ENCODE measurements around the gene CCDC172.
"Not testable (repeated sequence)": the region's sequence is repeated elsewhere in the genome, so short reads cannot be mapped to it uniquely, and the experiment has no call there.

CCDC172 gene

GRCh38 chr10:116336866-116337265, 12.6 kb downstream of the CCDC172 start:
- DNase-seq (ENCODE audit: low spot score), result no peak

GRCh38 chr10:116352125-116352524, 27.9 kb downstream of the CCDC172 start:
- no peak for DNase-seq (ENCODE audit: low spot score)

DNA sequence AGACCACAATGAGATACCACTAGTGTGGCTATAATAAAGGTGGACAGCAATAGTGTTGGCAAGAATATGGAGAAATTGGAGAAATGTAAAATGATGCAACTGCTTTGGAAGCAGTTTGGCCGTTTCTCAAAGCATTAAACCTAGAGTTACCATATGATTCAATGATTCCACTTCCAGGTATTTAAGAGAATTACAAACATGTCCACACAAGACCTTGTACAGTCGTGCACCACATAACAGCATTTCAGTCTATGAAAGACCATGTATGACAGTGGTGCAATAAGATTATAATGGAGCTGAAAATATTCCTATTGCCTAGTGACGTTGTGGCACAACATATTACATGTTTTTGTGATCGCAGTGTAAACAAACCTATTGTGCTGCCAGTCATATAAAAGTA, 29.6 kb downstream of the CCDC172 start:
- no peak for DNase-seq (ENCODE audit: low spot score)

GRCh38 chr10:116355341-116355740, 31.1 kb downstream of the CCDC172 start:
- no peak for DNase-seq (ENCODE audit: low spot score)

DNA sequence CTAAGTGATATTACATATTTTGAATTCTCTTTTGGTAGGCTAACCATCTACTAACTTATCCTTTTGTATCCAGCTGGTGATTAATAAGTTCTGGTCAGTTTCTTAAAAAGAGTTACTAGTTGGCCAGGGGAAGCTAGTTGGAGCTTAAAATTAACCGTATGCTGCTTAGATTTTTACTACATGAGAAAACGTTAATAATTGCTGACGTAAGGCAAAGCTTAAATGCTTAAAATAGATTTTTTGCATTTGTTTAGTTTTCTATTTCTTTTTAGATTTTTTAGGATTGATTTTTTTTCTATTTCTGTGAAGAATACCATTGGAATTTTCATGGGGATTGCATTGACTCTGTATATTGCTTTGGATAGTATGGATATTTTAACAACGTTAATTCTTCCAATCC, 32.6 kb downstream of the CCDC172 start:
- DNase-seq (ENCODE audit: low spot score), result no peak

DNA sequence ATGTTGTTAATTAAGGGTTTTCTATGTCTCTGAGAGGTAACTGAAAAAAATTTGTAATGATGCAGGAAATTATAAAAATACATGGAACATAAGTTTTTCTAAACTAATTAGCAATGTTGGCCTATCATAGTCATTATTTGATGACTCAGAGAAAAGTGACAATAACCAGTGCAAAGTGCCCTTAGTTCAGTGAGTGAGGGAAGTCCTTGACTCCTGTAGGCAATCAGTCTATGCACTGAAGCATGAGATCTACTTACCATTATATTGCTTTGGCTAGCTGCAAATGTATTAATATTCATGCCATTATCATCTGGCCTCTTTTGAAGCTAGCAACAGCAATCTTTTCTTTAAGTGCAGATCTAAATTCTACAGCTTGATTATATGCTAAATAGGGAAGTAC, 40.6 kb downstream of the CCDC172 start:
- DNase-seq (ENCODE audit: low spot score), result no peak

GRCh38 chr10:116371737-116372136, 47.5 kb downstream of the CCDC172 start:
- no peak for DNase-seq (ENCODE audit: low spot score)

- DNase-seq (ENCODE audit: low spot score), result no peak
These were observed 58.0 kb downstream of the CCDC172 start for GRCh38 chr10:116382290-116382689.

- DNase-seq (ENCODE audit: low spot score), result no peak
These were observed 61.1 kb downstream of the CCDC172 start for GRCh38 chr10:116385311-116385710.

DNA sequence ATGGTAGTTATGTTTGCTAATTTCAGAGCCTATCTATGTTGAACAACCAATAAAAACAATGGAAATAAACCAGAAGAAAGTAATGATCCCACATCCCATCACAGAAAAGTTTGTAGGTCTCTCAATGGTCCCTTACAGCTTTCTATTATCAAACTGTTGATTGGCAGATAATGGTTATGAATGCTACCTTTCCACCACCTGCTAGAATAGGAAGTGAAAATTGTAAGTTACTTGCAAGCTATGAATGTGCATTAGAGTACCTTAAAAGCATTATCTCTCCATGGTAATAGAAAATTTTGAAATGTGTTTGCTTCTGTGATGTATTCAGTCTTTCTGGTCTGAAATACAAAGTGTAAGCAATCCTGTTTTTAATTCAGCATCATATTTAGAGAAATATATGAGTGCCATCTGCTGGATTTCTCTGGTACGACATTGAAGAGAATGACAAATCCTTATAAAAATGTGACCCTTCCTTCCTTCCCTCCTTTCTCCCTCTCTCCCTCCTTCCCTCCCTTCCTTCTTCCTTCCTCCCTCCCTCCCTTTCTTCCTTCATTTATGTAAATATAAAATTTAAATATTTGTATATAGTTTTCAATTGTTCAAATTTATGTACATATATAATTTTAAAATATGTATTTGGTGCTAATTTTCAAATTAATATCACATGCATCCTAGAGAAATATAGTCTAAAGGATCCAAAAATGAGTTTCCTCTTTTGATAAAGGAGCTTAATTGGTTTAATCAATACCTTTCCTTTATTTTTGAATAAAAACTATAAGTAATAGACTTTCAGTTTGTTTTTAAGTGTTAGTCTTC, 62.0 kb downstream of the CCDC172 start:
- no peak for DNase-seq (ENCODE audit: low spot score)

- DNase-seq (ENCODE audit: low spot score), result not testable (repeated sequence)
These were observed 69.1 kb downstream of the CCDC172 start for GRCh38 chr10:116393246-116393831.

DNA sequence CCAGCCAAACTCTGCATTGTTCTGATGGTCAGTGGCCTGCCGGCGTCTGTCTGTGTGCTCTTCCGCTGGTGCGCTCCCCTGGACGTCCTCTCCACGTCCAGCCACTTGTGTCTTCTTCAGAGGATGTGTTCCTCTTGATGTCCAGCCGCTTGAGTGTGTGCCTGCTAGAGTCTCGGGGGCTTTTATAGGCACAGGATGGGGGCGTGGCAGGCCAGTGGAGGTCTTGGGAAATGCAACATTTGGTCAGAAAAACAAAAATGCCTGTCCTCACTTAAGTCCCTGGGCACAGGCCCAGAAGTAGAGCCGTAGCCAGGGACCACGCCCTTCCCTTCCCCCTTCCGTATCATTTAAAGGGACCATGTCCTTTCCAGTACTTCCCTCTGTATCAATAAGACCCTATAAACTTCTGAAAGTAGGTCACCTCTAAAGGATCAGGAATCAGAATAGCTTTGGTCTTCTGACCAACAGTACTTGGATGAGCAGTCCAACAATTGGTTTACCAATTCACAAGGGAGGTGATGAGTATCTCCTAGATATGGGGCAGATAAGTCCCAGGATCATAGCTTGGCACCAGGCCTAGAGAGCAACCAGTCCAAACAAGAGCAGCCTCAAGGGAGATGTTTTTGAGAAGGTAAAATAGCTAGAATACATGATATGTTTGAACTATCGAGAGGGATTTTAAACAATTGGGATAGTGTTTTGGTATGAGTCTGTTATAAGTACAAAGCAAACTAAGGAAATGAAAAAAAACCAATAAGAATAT, 71.2 kb downstream of the CCDC172 start:
- no peak for DNase-seq (ENCODE audit: low spot score)

DNA sequence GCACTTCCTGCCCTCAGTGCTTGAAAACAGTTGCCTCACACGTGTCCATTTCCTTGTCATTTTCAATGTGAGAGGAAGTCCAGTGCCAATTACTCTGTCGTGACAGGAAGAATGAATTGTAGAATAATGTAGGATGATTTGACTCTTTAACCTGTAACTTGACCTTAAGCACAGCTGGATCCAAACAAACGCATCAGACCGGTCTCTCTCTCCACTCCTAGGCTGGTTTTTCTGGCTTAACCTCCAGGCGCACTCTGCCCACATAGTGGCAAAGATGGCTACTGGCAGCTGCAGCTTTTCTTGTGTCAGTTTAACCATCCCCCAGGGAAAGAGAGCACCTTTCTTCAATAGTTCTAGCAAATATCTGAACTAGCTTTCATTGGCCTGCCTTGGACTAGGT, 74.0 kb downstream of the CCDC172 start:
- no peak for DNase-seq (ENCODE audit: low spot score)

- no peak for DNase-seq (ENCODE audit: low spot score)
These were observed 78.6 kb downstream of the CCDC172 start for GRCh38 chr10:116402858-116403257.

DNA sequence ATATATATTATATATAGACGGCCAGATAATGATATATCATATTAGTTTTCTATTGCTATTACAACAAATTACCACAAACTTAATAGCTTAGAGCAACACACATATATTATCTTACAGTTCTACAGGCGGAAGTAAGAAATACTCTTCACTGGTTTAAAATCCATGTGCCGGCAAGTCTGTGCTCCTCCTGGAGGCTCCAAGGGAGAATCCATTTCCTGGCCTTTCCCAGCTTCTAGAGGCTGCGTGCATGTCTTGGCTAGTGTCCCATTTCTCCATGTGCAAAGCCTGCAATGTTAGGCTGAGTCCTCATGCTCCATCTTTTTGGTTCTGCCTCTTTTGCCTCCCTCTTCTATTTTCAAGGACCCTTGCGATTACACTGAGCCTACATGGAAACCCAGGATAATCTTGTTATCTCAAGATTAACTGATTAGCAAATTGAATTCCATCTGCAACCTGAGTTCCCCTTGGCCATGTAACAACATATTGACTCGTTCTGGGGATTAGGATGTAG, 79.5 kb downstream of the CCDC172 start:
- no peak for DNase-seq (ENCODE audit: low spot score)

DNA sequence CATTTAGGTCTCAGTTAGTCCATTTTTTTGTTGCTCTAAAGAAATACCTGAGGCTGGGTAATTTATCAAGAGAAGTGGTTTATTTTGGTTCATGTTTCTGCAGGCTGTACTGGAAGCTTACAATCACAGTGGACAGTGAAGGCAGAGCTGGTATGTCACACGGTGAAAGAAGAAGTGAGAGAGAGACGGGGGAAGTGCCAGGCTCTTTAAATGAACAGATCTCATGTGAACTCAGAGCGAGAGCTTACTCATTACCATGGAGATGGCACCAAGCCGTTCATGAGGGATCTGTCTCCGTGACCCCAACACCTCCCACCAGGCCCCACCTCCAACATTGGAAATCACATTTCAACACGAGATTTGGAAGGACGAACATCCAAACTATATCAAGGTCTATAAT, 84.5 kb downstream of the CCDC172 start:
- DNase-seq (ENCODE audit: low spot score), result no peak

DNA sequence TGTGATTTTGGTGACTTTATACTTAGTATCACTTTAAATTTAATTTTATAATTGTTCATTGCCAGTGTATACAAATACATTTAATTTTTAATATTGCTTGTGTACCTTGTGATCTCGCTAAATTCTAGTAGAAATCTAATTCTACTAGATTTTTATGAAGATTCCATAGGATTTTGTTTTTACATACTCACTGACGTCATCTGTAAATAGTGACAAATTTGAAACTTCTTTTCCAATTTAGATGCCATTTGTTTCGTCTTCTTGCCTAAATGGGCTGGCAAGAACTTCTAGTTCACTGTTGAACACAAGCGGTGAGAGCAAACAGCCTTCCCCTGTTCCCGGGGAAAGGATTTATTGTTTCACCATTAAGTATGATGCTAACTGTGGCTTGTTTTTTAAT, 86.1 kb downstream of the CCDC172 start:
- no peak for DNase-seq (ENCODE audit: low spot score)

- DNase-seq (ENCODE audit: low spot score), result no peak
These were observed 93.6 kb downstream of the CCDC172 start for GRCh38 chr10:116417821-116418220.

GRCh38 chr10:116418389-116418788, 94.1 kb downstream of the CCDC172 start:
- DNase-seq (ENCODE audit: low spot score), result no peak

- DNase-seq (ENCODE audit: low spot score), result no peak
These were observed 97.6 kb downstream of the CCDC172 start for GRCh38 chr10:116421815-116422214.

- DNase-seq (ENCODE audit: low spot score), result no peak
These were observed 103.4 kb downstream of the CCDC172 start, which contains the start of gene PNLIPRP3 for GRCh38 chr10:116427671-116428070. Gene PNLIPRP3, plus strand, starts transcription at chr10:116427847. Its CDS starts 166 bp downstream, at chr10:116428013.

- DNase-seq (ENCODE audit: low spot score), result no peak
These were observed 105.2 kb downstream of the CCDC172 start for GRCh38 chr10:116429288-116429977.

Measured in hematopoietic multipotent progenitor cell treated with erythropoietin and hydrocortisone succinate and interleukin-3 and kit ligand, for 15 days (in vitro differentiated cells).